Naive thymus-derived CD4-positive, alpha-beta T cell (primary cell): Measurements from ENCODE around the gene WASF2. TPM values are rescaled to one million over a fixed set of nuclear protein-coding genes. Genes with fewer than 3 reads are reported as not detected.
"Not testable (repeated sequence)": the region's sequence is repeated elsewhere in the genome, so short reads cannot be mapped to it uniquely, and the experiment has no call there.

Source experiments
- ATAC-seq: fragments of 150-1000 bp; cut with Tn5 transposase; 2 replicates; pipeline ENCODE4 v1.10.0; 2021; ENCODE audit warnings: mild to moderate bottlenecking, moderate library complexity
- CTCF ChIA-PET: fragments of 350-600 bp; sonication (Branson Sonifier 250); formaldehyde crosslinking; loops from one replicate; lab custom pipeline; 2021; ENCODE audit warnings: antibody characterized with exemption; lab: Charles Lee
- POLR2A ChIA-PET: fragments of 350-600 bp; sonication (Branson Sonifier 250); formaldehyde crosslinking; loops from one replicate; lab custom pipeline; 2021; ENCODE audit warnings: antibody characterized with exemption, inconsistent platforms; lab: Charles Lee
- DNase-seq, 9 donors: peaks; one replicate each; pipeline versions ENCODE4 v3.0.0 to v3.0.0-alpha.2; 2020 to 2022; ENCODE audit warnings: mixed read lengths in 1 of 9
- H3K27ac ChIP-seq: one replicate; pipeline ENCODE4 v1.7.0; 2013; ENCODE audit warnings: mild to moderate bottlenecking, low read depth, low read length, moderate library complexity
- H3K27me3 ChIP-seq, 2 donors: one replicate each; pipeline ENCODE4 v1.7.0; 2013; ENCODE audit warnings: low read length in 2 of 2, mild to moderate bottlenecking in 2 of 2, moderate library complexity in 2 of 2; ENCODE audit not compliant: control insufficient read depth in 2 of 2, insufficient read depth in 2 of 2
- H3K36me3 ChIP-seq, 3 experiments: 1 replicate in 2 of 3; 2 replicates in 1 of 3; pipeline ENCODE4 v1.7.0; 2013; ENCODE audit warnings: low read length in 3 of 3, mild to moderate bottlenecking in 3 of 3, moderate library complexity in 1 of 3; ENCODE audit not compliant: insufficient read depth in 3 of 3, control insufficient read depth in 2 of 3
- H3K4me1 ChIP-seq, 2 donors: one replicate each; pipeline ENCODE4 v1.7.0; 2013; ENCODE audit warnings: low read length in 2 of 2, mild to moderate bottlenecking in 2 of 2, moderate library complexity in 1 of 2; ENCODE audit not compliant: control insufficient read depth in 2 of 2, insufficient read depth in 2 of 2
- H3K4me3 ChIP-seq: 2 replicates; pipeline ENCODE4 v1.7.0; 2013; ENCODE audit warnings: mild to moderate bottlenecking, low read length
- H3K9me3 ChIP-seq, 3 experiments: 1 replicate in 2 of 3; 2 replicates in 1 of 3; pipeline ENCODE4 v1.7.0; 2013; ENCODE audit warnings: low read length in 3 of 3; ENCODE audit not compliant: control insufficient read depth in 2 of 3
- H3K27ac Mint-ChIP-seq, 9 donors: one replicate each; pipeline ENCODE4 v1.8.0; 2020 to 2022; ENCODE audit warnings: mixed read lengths in 9 of 9, mild to moderate bottlenecking in 8 of 9, moderate library complexity in 5 of 9, inconsistent platforms in 2 of 9
- H3K27me3 Mint-ChIP-seq, 5 donors: one replicate each; pipeline ENCODE4 v1.8.0; 2021 to 2022; ENCODE audit warnings: mixed read lengths in 5 of 5, mild to moderate bottlenecking in 1 of 5
- H3K36me3 Mint-ChIP-seq, 5 donors: one replicate each; pipeline ENCODE4 v1.8.0; 2020 to 2022; ENCODE audit warnings: mixed read lengths in 5 of 5, mild to moderate bottlenecking in 3 of 5, inconsistent platforms in 1 of 5
- H3K4me1 Mint-ChIP-seq, 7 donors: one replicate each; pipeline ENCODE4 v1.8.0; 2020 to 2022; ENCODE audit warnings: mixed read lengths in 7 of 7, mild to moderate bottlenecking in 3 of 7, inconsistent platforms in 1 of 7
- H3K4me3 Mint-ChIP-seq, 10 donors: one replicate each; pipeline ENCODE4 v1.8.0; 2020 to 2022; ENCODE audit warnings: mild to moderate bottlenecking in 10 of 10, mixed read lengths in 10 of 10, moderate library complexity in 6 of 10, inconsistent platforms in 2 of 10
- H3K9me3 Mint-ChIP-seq, 11 donors: one replicate each; pipeline ENCODE4 v1.8.0; 2020 to 2022; ENCODE audit warnings: mixed read lengths in 11 of 11, mild to moderate bottlenecking in 4 of 11, inconsistent platforms in 1 of 11, moderate library complexity in 1 of 11
- intact Hi-C, 2 donors: fragments of 100-400 bp; cut with micrococcal nuclease; formaldehyde crosslinking; loops; one replicate each; pipeline ENCODE4 v1.15.1; 2023
- polyA plus RNA-seq, 2 donors: library from polyadenylated mRNA; unstranded; fragments of 300-500 nt; fragmentation: Illumina TruSeq; gene quantifications; one replicate each; pipeline ENCODE4 v1.2.3, GENCODE V29; 2021
- total RNA-seq, 6 experiments: library from RNA in 5 of 6; stranded (reverse) in 5 of 6; gene quantifications; 1 replicate in 5 of 6; 2 replicates in 1 of 6; pipeline ENCODE4 v1.2.3 and lab custom pipeline; 2021 to 2026

Gene WASF2
- total and polyA plus RNA-seq, 7 experiments from 2014 or later = 78.4 to 177 (median 140) TPM

DNA sequence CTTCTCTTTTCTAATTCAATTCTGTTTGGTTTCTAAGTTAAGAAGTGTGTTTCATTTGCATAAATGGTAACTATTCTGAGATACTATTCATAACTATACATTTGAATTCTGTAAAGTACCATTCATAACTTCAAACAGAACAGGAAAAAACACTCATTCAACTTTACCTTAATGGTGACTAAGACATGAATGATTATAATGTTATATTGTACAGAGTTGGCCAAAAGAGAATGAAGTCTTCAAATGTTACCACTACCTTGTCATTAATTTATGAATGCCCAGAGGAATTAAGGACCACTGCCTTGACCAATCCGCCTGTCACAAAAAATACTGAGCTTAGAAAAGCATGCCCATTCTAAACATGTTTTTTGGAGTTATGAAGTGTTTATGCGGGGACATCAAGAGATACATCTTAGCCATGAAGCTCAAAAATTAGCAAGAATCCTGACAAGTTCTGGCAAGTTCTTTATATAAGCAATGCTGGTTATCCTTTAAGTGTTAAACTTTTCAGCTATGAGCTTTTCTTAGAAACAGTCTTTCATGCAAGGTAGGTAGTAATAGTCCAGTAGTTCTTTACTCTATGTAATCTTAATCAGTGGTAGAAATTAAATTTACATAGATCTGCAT lies 7.9 kb downstream of the WASF2 start:
- peaks cover 39 to 77% (median 52%) of the 10 kb centered on the region in 7 donors for H3K4me1 Mint-ChIP-seq
- H3K4me3 Mint-ChIP-seq = peak overlapping the region in 6 of 10 donors; percentile 6 to 45 (median 14)
- peaks cover 9 to 15% of the 10 kb centered on the region in 2 donors for H3K4me1 ChIP-seq
- no peak overlapping the region for H3K27ac ChIP-seq
- CTCF ChIA-PET = interaction anchor here (0.6 to 1.4 kb wide), 2 partner anchors 40 to 445 kb away, joined by 3 to 5 read pairs; no protein-coding TSS in a partner anchor
- no peaks in the 10 kb centered on the region for H3K27me3 ChIP-seq
- no peak overlapping the region for H3K4me3 ChIP-seq
- H3K27ac Mint-ChIP-seq = peak overlapping the region in 7 of 9 donors; percentile 4 to 84 (median 47)
- ATAC-seq = no peak
- DNase-seq = no peak
- intact Hi-C loops = no loop called here
- peaks cover 0 to 1% (median 0%) of the 10 kb centered on the region in 11 donors for H3K9me3 Mint-ChIP-seq
- H3K36me3 Mint-ChIP-seq = peaks cover 0 to 18% (median 7%) of the 10 kb centered on the region in 5 donors
- POLR2A ChIA-PET = interaction anchor here (0.5 to 1.6 kb wide), 11 partner anchors 8 to 224 kb away, joined by 3 to 5 read pairs (median 3); partner anchors contain the start of gene WASF2
- H3K27me3 Mint-ChIP-seq = no peaks in the 10 kb centered on the region
- no peaks in the 10 kb centered on the region for H3K9me3 ChIP-seq
- peaks cover 0 to 5% (median 0%) of the 10 kb centered on the region in 3 experiments for H3K36me3 ChIP-seq

DNA sequence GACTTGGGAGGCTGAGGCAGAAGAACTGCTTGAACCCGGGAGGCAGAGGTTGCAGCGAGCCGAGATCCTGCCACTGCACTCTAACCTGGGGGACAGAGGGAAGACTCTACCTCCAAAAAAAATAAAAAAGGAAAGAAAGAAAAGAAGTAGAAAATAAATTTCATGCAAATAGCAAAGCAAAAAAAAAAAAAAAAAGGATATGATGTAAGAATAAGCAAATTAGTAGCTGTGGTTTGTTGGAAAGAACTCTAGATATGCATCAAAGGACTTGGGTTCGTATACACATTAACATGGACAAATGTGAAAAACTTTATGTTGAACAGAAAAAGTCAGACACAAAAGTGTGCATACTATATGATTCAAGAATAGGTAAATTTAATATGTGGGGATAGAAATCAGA lies 11.9 kb downstream of the WASF2 start:
- Histone ChIP-seq H3K4me1 (peaks cover 14 to 46% of the 10 kb centered on the region in 2 donors), H3K4me3 (no peak overlapping the region), H3K36me3 (no peaks in the 10 kb centered on the region), H3K27ac (no peak overlapping the region), H3K27me3 (no peaks in the 10 kb centered on the region), H3K9me3 (no peaks in the 10 kb centered on the region)
- no peaks in the 10 kb centered on the region for H3K27me3 Mint-ChIP-seq
- peak overlapping the region in 7 of 10 donors; percentile 1 to 80 (median 56) for H3K4me3 Mint-ChIP-seq
- intact Hi-C loops = no loop called here
- DNase-seq (no peak), ATAC-seq (no peak)
- ChIA-PET CTCF (interaction anchor here (0.6 kb wide), 1 partner anchor 63 kb away, joined by 3 read pairs; no protein-coding TSS in a partner anchor), POLR2A (interaction anchor here (0.6 kb wide), 2 partner anchors 20 to 141 kb away, joined by 3 to 4 read pairs; no protein-coding TSS in a partner anchor)
- H3K36me3 Mint-ChIP-seq = peaks cover 0 to 34% (median 11%) of the 10 kb centered on the region in 5 donors
- H3K4me1 Mint-ChIP-seq = peaks cover 59 to 88% (median 64%) of the 10 kb centered on the region in 7 donors
- peaks cover 0 to 1% (median 0%) of the 10 kb centered on the region in 11 donors for H3K9me3 Mint-ChIP-seq
- H3K27ac Mint-ChIP-seq = peak overlapping the region in 6 of 9 donors; percentile 4 to 73 (median 42)

DNA sequence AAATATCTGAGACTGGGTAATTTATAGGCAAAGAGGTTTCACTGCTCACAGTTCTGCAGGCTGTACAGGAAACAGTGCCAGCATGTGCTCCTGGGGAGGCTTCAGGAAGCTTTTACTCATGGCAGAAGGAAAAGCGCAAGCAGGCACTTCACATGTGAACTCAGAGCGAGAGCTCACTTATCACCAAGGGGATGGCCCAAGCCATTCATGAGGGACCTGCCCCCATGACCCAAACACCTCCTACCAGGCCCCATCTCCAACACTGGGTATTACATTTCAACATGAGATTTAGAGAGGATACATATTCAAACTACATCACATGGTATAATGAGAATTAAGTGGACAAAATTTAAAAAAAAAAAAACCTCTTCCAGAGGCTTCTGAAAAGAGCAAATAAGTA lies 13.7 kb downstream of the WASF2 start:
- Mint-ChIP-seq H3K27ac (peak overlapping the region in 7 of 9 donors; percentile 14 to 47 (median 25)), H3K36me3 (peaks cover 0 to 34% (median 13%) of the 10 kb centered on the region in 5 donors), H3K4me1 (peaks cover 51 to 90% (median 64%) of the 10 kb centered on the region in 7 donors), H3K4me3 (peak overlapping the region in 5 of 10 donors; percentile 4 to 64 (median 27)), H3K27me3 (no peaks in the 10 kb centered on the region), H3K9me3 (peaks cover 0 to 1% (median 0%) of the 10 kb centered on the region in 11 donors)
- intact Hi-C loops = no loop called here
- Histone ChIP-seq H3K36me3 (no peaks in the 10 kb centered on the region), H3K27me3 (no peaks in the 10 kb centered on the region), H3K27ac (no peak overlapping the region), H3K4me1 (peaks cover 17 to 34% of the 10 kb centered on the region in 2 donors), H3K4me3 (no peak overlapping the region), H3K9me3 (no peaks in the 10 kb centered on the region)
- DNase-seq (no peak), ATAC-seq (no peak)
- POLR2A ChIA-PET = no interaction called here
- CTCF ChIA-PET = interaction anchor here (0.6 to 1.4 kb wide), 2 partner anchors 14 to 45 kb away, joined by 3 read pairs; partner anchors contain the start of gene WASF2

DNA sequence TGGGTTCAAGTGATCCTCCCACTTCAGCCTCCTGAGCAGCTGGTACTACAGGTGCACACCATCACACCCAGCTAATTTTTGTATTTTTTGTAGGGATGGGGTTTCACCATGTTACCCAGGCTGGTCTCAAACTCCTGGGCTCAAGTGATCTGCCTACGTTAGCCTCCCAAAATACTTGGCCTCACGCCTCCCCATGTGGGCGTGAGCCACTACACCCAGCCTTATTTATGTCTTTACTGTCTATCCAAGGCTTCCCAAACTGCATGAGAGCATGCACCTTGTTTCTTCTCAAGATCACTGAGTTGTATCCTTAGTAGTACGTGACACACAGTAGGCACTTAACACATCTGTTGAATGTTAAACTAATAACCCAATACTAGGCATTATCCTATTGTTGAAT lies 14.2 kb downstream of the WASF2 start:
- ATAC-seq = no peak
- POLR2A ChIA-PET = no interaction called here
- Mint-ChIP-seq H3K4me1 (peaks cover 53 to 92% (median 69%) of the 10 kb centered on the region in 7 donors), H3K27ac (peak overlapping the region in 4 of 9 donors; percentile 21 to 58 (median 38)), H3K4me3 (peak overlapping the region in 5 of 10 donors; percentile 4 to 64 (median 25)), H3K27me3 (no peaks in the 10 kb centered on the region), H3K36me3 (peaks cover 0 to 37% (median 14%) of the 10 kb centered on the region in 5 donors), H3K9me3 (peaks cover 0 to 1% (median 0%) of the 10 kb centered on the region in 11 donors)
- Histone ChIP-seq H3K9me3 (no peaks in the 10 kb centered on the region), H3K36me3 (no peaks in the 10 kb centered on the region), H3K27me3 (no peaks in the 10 kb centered on the region), H3K4me1 (peaks cover 17 to 34% of the 10 kb centered on the region in 2 donors), H3K4me3 (no peak overlapping the region), H3K27ac (no peak overlapping the region)
- CTCF ChIA-PET = no interaction called here
- intact Hi-C loops = loop anchor here in 1 of 2 donors (2.0 kb wide), 1 partner anchor 13 kb away; no protein-coding TSS in a partner anchor
- no peak for DNase-seq

DNA sequence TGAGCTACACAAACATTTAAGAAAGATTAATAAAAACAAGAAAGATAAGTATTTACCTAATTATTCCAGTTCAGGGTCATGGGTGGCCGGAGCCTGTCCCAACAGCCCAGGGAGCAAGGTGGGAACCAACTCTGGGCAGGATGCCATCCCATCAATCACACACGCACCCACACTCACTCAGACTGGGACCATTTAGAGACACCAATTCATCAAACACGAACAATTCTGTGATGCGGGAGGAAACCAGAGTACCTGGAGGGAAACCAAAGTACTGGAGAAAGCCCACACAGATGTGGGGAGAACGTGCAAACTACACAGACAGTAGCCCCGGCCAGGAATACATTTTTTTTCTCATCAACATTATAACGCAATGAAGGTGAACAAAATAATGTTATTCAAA lies 16.2 kb downstream of the WASF2 start:
- peak in 4 of 9 donors; percentile 16 to 31 (median 24) for DNase-seq
- POLR2A ChIA-PET = interaction anchor here (0.6 kb wide), 1 partner anchor 27 kb away, joined by 3 read pairs; no protein-coding TSS in a partner anchor

DNA sequence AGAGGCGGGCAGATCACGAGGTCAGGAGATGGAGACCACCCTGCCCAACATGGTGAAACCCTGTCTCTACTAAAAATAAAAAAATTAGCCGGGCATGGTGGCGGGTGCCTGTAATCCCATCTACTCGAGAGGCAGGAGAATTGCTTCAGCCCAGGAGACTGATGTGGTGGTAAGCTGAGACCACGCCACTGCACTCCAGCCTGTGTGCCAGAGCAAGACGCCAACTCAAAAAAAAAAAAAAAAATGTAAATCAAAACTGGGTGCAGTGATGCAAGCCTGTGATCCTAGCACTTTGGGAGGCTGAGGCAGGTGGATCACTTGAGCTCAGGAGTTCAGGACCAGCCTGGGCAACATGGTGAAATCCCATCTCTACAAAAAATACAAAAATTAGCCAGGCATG lies 17.9 kb downstream of the WASF2 start:
- peaks cover 0 to 48% (median 18%) of the 10 kb centered on the region in 5 donors for H3K36me3 Mint-ChIP-seq
- H3K9me3 Mint-ChIP-seq, H3K36me3 ChIP-seq, CTCF ChIA-PET, intact Hi-C loops, H3K27me3 ChIP-seq, ATAC-seq, H3K27ac ChIP-seq, H3K9me3 ChIP-seq, DNase-seq, H3K4me3 ChIP-seq, H3K27me3 Mint-ChIP-seq: not testable (repeated sequence)
- H3K4me1 Mint-ChIP-seq = peaks cover 63 to 93% (median 84%) of the 10 kb centered on the region in 7 donors
- peaks cover 17 to 44% of the 10 kb centered on the region in 2 donors for H3K4me1 ChIP-seq
- H3K27ac Mint-ChIP-seq = peak overlapping the region in 5 of 9 donors; percentile 14 to 87 (median 53)
- H3K4me3 Mint-ChIP-seq = peak overlapping the region in 5 of 10 donors; percentile 26 to 58 (median 42)
- POLR2A ChIA-PET = interaction anchor here (1.1 kb wide), 1 partner anchor 10 kb away, joined by 4 read pairs; no protein-coding TSS in a partner anchor

More for the DNA sequence above, 16.2 kb downstream of the WASF2 start:
- CTCF ChIA-PET = no interaction called here
- Histone ChIP-seq H3K4me1 (peaks cover 17 to 45% of the 10 kb centered on the region in 2 donors), H3K4me3 (no peak overlapping the region), H3K9me3 (no peaks in the 10 kb centered on the region), H3K36me3 (peaks cover 0 to 6% (median 0%) of the 10 kb centered on the region in 3 experiments), H3K27me3 (no peaks in the 10 kb centered on the region), H3K27ac (no peak overlapping the region)
- ATAC-seq = peak; percentile 40
- H3K27ac Mint-ChIP-seq = peak overlapping the region; percentile 10 to 82 (median 66)
- H3K4me3 Mint-ChIP-seq = peak overlapping the region; percentile 5 to 77 (median 58)
- H3K36me3 Mint-ChIP-seq = peaks cover 0 to 50% (median 20%) of the 10 kb centered on the region in 5 donors
- no peaks in the 10 kb centered on the region for H3K27me3 Mint-ChIP-seq
- intact Hi-C loops = loop anchor here in 1 of 2 donors (2.0 kb wide), 1 partner anchor 15 kb away; no protein-coding TSS in a partner anchor
- H3K9me3 Mint-ChIP-seq = peaks cover 0 to 1% (median 0%) of the 10 kb centered on the region in 11 donors
- peaks cover 64 to 93% (median 83%) of the 10 kb centered on the region in 7 donors for H3K4me1 Mint-ChIP-seq
